K562 (cell line): ENCODE results near the gene ADGRL3. TPM values are rescaled to one million over a fixed set of nuclear protein-coding genes. Genes with fewer than 3 reads are reported as not detected.

Experiments used
- ATAC-seq: fragments of 200-7000 bp; cut with Tn5 transposase; 3 replicates; pipeline ENCODE4 v1.9.1; 2020; ENCODE audit warnings: moderate library complexity
- BruUV-seq: library from RNA; stranded (reverse); fragments of 400-500 nt; replicated peaks from 2 replicates; lab custom pipeline; 2021; lab: Mats Ljungman, UMichigan
- CTCF ChIA-PET: fragments of 300-600 bp; formaldehyde crosslinking; extraction: SDS; loops from one replicate; lab custom pipeline; 2021; ENCODE audit warnings: low intra/inter-chr PET ratio; lab: Yijun Ruan, JAX
- POLR2A ChIA-PET: fragments of 300-600, 350-650 bp; sonication (Branson Sonifier 250); formaldehyde crosslinking; extraction: SDS; loops from one replicate; lab custom pipeline; 2021; ENCODE audit warnings: antibody characterized with exemption, inconsistent platforms; lab: Yijun Ruan, JAX
- DNase-seq, 4 experiments: peaks; one replicate each; pipeline versions ENCODE4 v3.0.0 to v3.0.0-alpha.2; 2011 to 2018; ENCODE audit warnings: low spot score in 3 of 4, mixed read lengths in 3 of 4; ENCODE audit errors: extremely low read depth in 1 of 4
- FAIRE-seq: peaks from 2 replicates; lab custom pipeline; 2011; peaks lifted over from hg19 to GRCh38; lab: Jason Lieb, UNC
- H2AFZ ChIP-seq: 2 replicates; pipeline ENCODE4 v1.6.0; 2011; ENCODE audit warnings: low read depth, low read length, control low read depth, inconsistent platforms
- H3K27ac ChIP-seq: fragments of 200-600 bp; 3 replicates; pipeline ENCODE4 v1.8.0; 2011; ENCODE audit warnings: low read depth, mild to moderate bottlenecking, control low read depth, inconsistent platforms, low read length, moderate library complexity, mixed read lengths; ENCODE audit errors: extremely low read depth
- H3K27me3 ChIP-seq, 2 experiments: fragments of 300-600 bp in 1 of 2; 2 replicates in 1 of 2; 3 replicates in 1 of 2; pipeline versions ENCODE4 v1.6.0 to v1.8.0; 2011; ENCODE audit warnings: inconsistent platforms in 2 of 2, low read length in 2 of 2, mild to moderate bottlenecking in 1 of 2, mixed read lengths in 1 of 2, moderate library complexity in 1 of 2; ENCODE audit not compliant: control insufficient read depth in 2 of 2, insufficient read depth in 2 of 2
- H3K36me3 ChIP-seq: fragments of 300-600 bp; 3 replicates; pipeline ENCODE4 v1.8.0; 2011; ENCODE audit warnings: mild to moderate bottlenecking, low read length, inconsistent platforms; ENCODE audit not compliant: control insufficient read depth, insufficient read depth
- H3K4me1 ChIP-seq, 2 experiments: fragments of 200-600 bp in 1 of 2; replicated peaks in 1 of 2; 2 replicates in 1 of 2; 3 replicates in 1 of 2; pipeline versions ENCODE4 v1.5.1 to v1.8.0; 2011; ENCODE audit warnings: inconsistent platforms in 2 of 2, low read length in 2 of 2, mild to moderate bottlenecking in 1 of 2, mixed read lengths in 1 of 2, moderate library complexity in 1 of 2; ENCODE audit not compliant: control insufficient read depth in 2 of 2, insufficient read depth in 2 of 2
- H3K4me2 ChIP-seq: 2 replicates; pipeline ENCODE4 v1.6.1; 2011; ENCODE audit warnings: low read length, control low read depth, inconsistent platforms, mixed read lengths; ENCODE audit not compliant: insufficient read depth
- H3K4me3 ChIP-seq: fragments of 200-600 bp; sonication (generic), shearing (Covaris generic); 2 replicates; pipeline ENCODE4 v1.5.1; 2016; ENCODE audit warnings: control low read depth, inconsistent platforms
- H3K79me2 ChIP-seq: fragments of 200-600 bp; 3 replicates; pipeline ENCODE4 v1.8.0; 2011; ENCODE audit warnings: low read length, inconsistent platforms; ENCODE audit not compliant: control insufficient read depth, insufficient read depth
- H3K9ac ChIP-seq, 2 experiments: 2 replicates each; pipeline versions ENCODE4 v1.6.0 to v1.6.1; 2011; ENCODE audit warnings: low read depth in 2 of 2, low read length in 2 of 2, control low read depth in 1 of 2, inconsistent platforms in 1 of 2, mild to moderate bottlenecking in 1 of 2, mixed read lengths in 1 of 2; ENCODE audit not compliant: insufficient read depth in 1 of 2
- H3K9me1 ChIP-seq: one replicate; pipeline ENCODE4 v1.6.0; 2011; ENCODE audit warnings: inconsistent platforms, mild to moderate bottlenecking, low read length, moderate library complexity; ENCODE audit not compliant: control insufficient read depth, insufficient read depth
- H3K9me3 ChIP-seq: replicated peaks from 2 replicates; pipeline ENCODE4 v1.5.1; 2011; ENCODE audit warnings: low read depth, low read length, inconsistent platforms; ENCODE audit not compliant: control insufficient read depth, insufficient read depth
- H4K20me1 ChIP-seq: replicated peaks from 2 replicates; pipeline ENCODE4 v1.6.1; 2011; ENCODE audit warnings: low read length, inconsistent platforms, mixed read lengths; ENCODE audit not compliant: control insufficient read depth, insufficient read depth
- DDX20 ChIP-seq: fragments of 450-650 bp; IDR thresholded peaks from 2 replicates; pipeline ENCODE4 v1.6.1; 2016; ENCODE audit warnings: missing genetic modification characterization, low read depth, mild to moderate bottlenecking, missing compliant biosample characterization, moderate library complexity
- HDAC8 ChIP-seq: fragments of 450-650 bp; IDR thresholded peaks from 2 replicates; pipeline ENCODE4 v1.6.1; 2016; ENCODE audit warnings: mild to moderate bottlenecking, missing genetic modification characterization, moderate library complexity, missing compliant biosample characterization
- HMGXB4 ChIP-seq: sonication (generic); formaldehyde crosslinking; IDR thresholded peaks from 2 replicates; pipeline ENCODE4 v1.8.1; 2023; ENCODE audit warnings: mild to moderate bottlenecking, missing genetic modification reagents
- NFE2L1 ChIP-seq: fragments of 450-650 bp; IDR thresholded peaks from 2 replicates; pipeline ENCODE4 v1.6.1; 2016; ENCODE audit warnings: missing genetic modification characterization, low read depth, mild to moderate bottlenecking, missing compliant biosample characterization, moderate library complexity, borderline replicate concordance
- PURB ChIP-seq: sonication (generic); formaldehyde crosslinking; IDR thresholded peaks from 2 replicates; pipeline ENCODE4 v1.9.0; 2021; ENCODE audit warnings: low read depth, mild to moderate bottlenecking, missing genetic modification reagents
- ZHX1 ChIP-seq: fragments of 150-350 bp; conservative IDR thresholded peaks from 2 replicates; pipeline ENCODE4 v1.6.1; 2014; ENCODE audit warnings: low read length
- ZNF583 ChIP-seq: fragments of 250-450 bp; sonication (Bioruptor Pico); IDR thresholded peaks from 2 replicates; pipeline ENCODE4 v1.4.0; 2020
- WGBS: fragments of 100-300 bp; shearing (Covaris generic); methylation state at CpG from one replicate; pipeline ENCODE4 v1.1.6; 2016; ENCODE audit warnings: low coverage, mixed read lengths; ENCODE audit not compliant: insufficient coverage; ENCODE audit errors: missing lambda C conversion rate; 5-methylcytosine and 5-hydroxymethylcytosine counted together
- in situ Hi-C: fragments of 300-500 bp; cut with MboI; formaldehyde crosslinking; loops from 4 replicates; pipeline ENCODE4 v1.15.0; 2018; ENCODE audit warnings: inconsistent platforms, mixed read lengths
- intact Hi-C: fragments of 100-400 bp; cut with micrococcal nuclease; formaldehyde crosslinking; loops from 2 replicates; pipeline ENCODE4 v1.14.2; 2022
- polyA plus RNA-seq, 8 experiments: library from polyadenylated mRNA; depleted of rRNA in 4 of 8; stranded (reverse) in 5 of 8; unstranded in 3 of 8; fragments of >200 nt; fragmentation: Nextera tagmentation in 2 of 8; fragmentation: Illumina TruSeq in 1 of 8; extraction: Ambion mirVana in 2 of 8; extraction: Trizol in 1 of 8; gene quantifications; 2 replicates each; pipeline versions ENCODE4 v1.2.1 to v1.2.3, GENCODE V29; 2011 to 2014; ENCODE audit warnings: inconsistent platforms in 1 of 8, missing spikeins in 1 of 8
- total RNA-seq, 7 experiments: library from RNA; depleted of rRNA in 6 of 7; stranded (reverse); fragments of >200 nt in 6 of 7; fragmentation: Illumina TruSeq in 2 of 7; extraction: Trizol in 2 of 7; gene quantifications; 2 replicates each; pipeline versions ENCODE4 v1.2.1 to v1.2.3, GENCODE V29; 2011 to 2021; ENCODE audit warnings: low replicate concordance in 1 of 7

ADGRL3 gene
- total and polyA plus RNA-seq, 9 of the 15 experiments (the other 6 are each of a cell fraction or from before 2014, with no cell fraction given), result 0.03 to 0.14 (median 0.04) TPM; not detected in 2

- Histone ChIP-seq H3K9ac (no peak overlapping the region), H3K27me3 (no peaks in the 10 kb centered on the region), H3K27ac (no peak overlapping the region), H3K9me1 (no peaks in the 10 kb centered on the region), H3K4me1 (no peaks in the 10 kb centered on the region), H2AFZ (no peak overlapping the region), H3K4me3 (no peak overlapping the region), H3K9me3 (no peaks in the 10 kb centered on the region), H3K79me2 (no peaks in the 10 kb centered on the region), H4K20me1 (no peaks in the 10 kb centered on the region), H3K4me2 (no peak overlapping the region), H3K36me3 (no peaks in the 10 kb centered on the region)
- FAIRE-seq, result no peak
- ChIA-PET POLR2A (no interaction called here), CTCF (no interaction called here)
- intact Hi-C loops (no loop called here), in situ Hi-C loops (no loop called here)
- no peak for DNase-seq
- no TSS peak for BruUV-seq
- no peak for ATAC-seq
- WGBS, result 0% methylated on average over 1 of the region's 1 CpG
- TF ChIP-seq PURB, result no peak
- TF ChIP-seq ZNF583, result no peak
- no peak for TF ChIP-seq HMGXB4 (CRISPR knock-in tag)
- TF ChIP-seq HDAC8 (tag), result no peak
- TF ChIP-seq DDX20 (tag), result no peak
- no peak for TF ChIP-seq ZHX1
- no peak for TF ChIP-seq NFE2L1 (tag)
Observed at GRCh38 chr4:61195101-61195500, 5.0 kb upstream of the ADGRL3 start.
